ENCODE data around the gene MALSU1. TPM values are rescaled to one million over a fixed set of nuclear protein-coding genes. Genes with fewer than 3 reads are reported as not detected.

Gene MALSU1
- total RNA-seq, result 43.3 to 47.1 TPM (median 44.9 TPM) in 3 replicates

- no peaks in the 10 kb centered on the region for H3K27me3 Mint-ChIP-seq (ENCODE audit: low read depth)
- H3K4me1 Mint-ChIP-seq, result peaks cover 34% of the 10 kb centered on the region
- peak within 1 kb of the TSS; percentile 99 for H3K27ac Mint-ChIP-seq
- DNase-seq (ENCODE audit: low spot score in 2 of 2, unreplicated experiment in 2 of 2), result peak; percentile 88 to 95
- no peak for TF ChIP-seq CTCF (IDR thresholded peaks at IDR 0.05; ENCODE audit: unreplicated experiment)
- peaks cover 11% of the 10 kb centered on the region for H3K36me3 Mint-ChIP-seq
- no peaks in the 10 kb centered on the region for H3K9me3 Mint-ChIP-seq
- H3K4me3 Mint-ChIP-seq, result peak within 1 kb of the TSS; percentile 89
These were observed at the start of gene MALSU1 for GRCh38 chr7:23298885-23299769. TSS of gene MALSU1 (plus strand) at chr7:23299339. CDS start at chr7:23299353, 14 bp downstream.

DNA sequence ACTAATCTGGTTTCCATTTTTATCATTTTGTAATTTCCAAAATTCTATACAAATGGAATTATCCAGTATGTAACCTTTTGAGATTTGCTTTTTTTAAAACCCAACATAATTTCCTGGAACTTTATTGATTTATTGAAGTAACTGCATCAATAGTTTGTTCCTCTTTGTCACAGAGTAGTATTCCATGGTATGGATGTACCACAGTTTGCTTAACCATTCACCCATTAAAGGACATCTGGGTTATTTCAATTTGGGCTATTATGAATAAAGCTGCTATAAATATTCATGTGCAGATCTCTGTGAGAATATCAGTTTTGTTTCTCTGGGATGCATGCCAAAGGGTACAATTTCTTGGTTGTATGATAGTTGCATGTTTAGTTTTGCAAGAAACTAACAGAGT lies 49.7 kb upstream of the MALSU1 start:
- Mint-ChIP-seq H3K36me3 (no peaks in the 10 kb centered on the region), H3K27me3 (ENCODE audit: low read depth) (peaks cover 12% of the 10 kb centered on the region), H3K4me1 (peaks cover 11% of the 10 kb centered on the region), H3K9me3 (peaks cover 35% of the 10 kb centered on the region), H3K4me3 (no peak overlapping the region), H3K27ac (no peak overlapping the region)
- DNase-seq (ENCODE audit: low spot score in 2 of 2, unreplicated experiment in 2 of 2), result no peak
- TF ChIP-seq CTCF (IDR thresholded peaks at IDR 0.05; ENCODE audit: unreplicated experiment), result no peak

DNA sequence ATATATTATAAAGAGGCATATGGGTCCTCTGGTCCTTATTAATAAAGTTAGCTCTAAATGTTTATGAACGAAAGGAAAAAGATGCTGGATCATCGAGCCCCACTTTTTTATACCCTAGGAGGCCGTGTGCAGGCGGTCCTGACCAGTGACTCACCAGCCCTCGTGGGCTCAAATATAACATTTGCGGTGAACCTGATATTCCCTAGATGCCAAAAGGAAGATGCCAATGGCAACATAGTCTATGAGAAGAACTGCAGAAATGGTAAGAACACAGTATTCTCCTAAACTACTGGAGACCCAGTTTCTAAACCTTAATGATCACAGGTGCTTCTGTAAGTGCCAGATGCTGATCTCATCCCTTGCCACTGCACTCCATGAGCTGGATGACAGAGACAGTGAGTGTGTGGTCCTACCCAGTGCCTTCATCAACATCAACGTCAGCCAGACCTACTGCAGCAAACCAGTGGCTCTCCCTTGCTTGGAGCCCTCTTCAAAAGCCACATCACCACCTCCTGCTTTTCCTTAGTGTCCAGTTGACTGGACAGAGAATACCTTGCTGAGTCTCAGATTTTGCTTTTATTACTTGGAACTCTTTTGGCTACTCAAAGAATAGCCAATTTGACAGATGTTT lies 45.0 kb upstream of the MALSU1 start:
- H3K27ac Mint-ChIP-seq, result no peak overlapping the region
- H3K27me3 Mint-ChIP-seq (ENCODE audit: low read depth), result peaks cover 9% of the 10 kb centered on the region
- H3K4me3 Mint-ChIP-seq, result no peak overlapping the region
- no peaks in the 10 kb centered on the region for H3K36me3 Mint-ChIP-seq
- no peaks in the 10 kb centered on the region for H3K4me1 Mint-ChIP-seq
- TF ChIP-seq CTCF (IDR thresholded peaks at IDR 0.05; ENCODE audit: unreplicated experiment), result no peak
- peaks cover 33% of the 10 kb centered on the region for H3K9me3 Mint-ChIP-seq
- DNase-seq (ENCODE audit: low spot score in 2 of 2, unreplicated experiment in 2 of 2), result no peak

DNA sequence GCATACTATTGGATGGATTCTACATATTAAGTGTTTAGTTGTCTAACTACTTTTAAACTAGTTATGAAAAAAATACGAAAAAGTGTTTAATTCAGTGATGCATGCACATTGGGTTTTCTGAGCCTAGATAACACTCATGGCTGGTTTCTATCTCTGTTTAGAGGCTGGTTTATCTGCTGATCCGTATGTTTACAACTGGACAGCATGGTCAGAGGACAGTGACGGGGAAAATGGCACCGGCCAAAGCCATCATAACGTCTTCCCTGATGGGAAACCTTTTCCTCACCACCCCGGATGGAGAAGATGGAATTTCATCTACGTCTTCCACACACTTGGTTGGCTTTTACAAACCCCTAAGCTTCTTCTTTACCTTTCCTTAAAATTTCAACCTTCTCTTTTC lies 42.4 kb upstream of the MALSU1 start:
- DNase-seq (ENCODE audit: low spot score in 2 of 2, unreplicated experiment in 2 of 2), result no peak
- H3K27me3 Mint-ChIP-seq (ENCODE audit: low read depth), result peaks cover 6% of the 10 kb centered on the region
- no peaks in the 10 kb centered on the region for H3K36me3 Mint-ChIP-seq
- H3K4me3 Mint-ChIP-seq, result no peak overlapping the region
- H3K27ac Mint-ChIP-seq, result no peak overlapping the region
- H3K9me3 Mint-ChIP-seq, result peaks cover 10% of the 10 kb centered on the region
- TF ChIP-seq CTCF (IDR thresholded peaks at IDR 0.05; ENCODE audit: unreplicated experiment), result no peak
- no peaks in the 10 kb centered on the region for H3K4me1 Mint-ChIP-seq

DNA sequence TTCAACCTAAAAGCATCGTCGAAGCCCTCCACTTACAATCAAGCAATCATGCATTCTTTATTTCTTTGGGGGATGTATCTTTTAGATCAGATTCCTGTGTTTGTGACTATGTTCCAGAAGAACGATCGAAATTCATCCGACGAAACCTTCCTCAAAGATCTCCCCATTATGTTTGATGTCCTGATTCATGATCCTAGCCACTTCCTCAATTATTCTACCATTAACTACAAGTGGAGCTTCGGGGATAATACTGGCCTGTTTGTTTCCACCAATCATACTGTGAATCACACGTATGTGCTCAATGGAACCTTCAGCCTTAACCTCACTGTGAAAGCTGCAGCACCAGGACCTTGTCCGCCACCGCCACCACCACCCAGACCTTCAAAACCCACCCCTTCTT lies 38.8 kb upstream of the MALSU1 start:
- Mint-ChIP-seq H3K36me3 (no peaks in the 10 kb centered on the region), H3K27me3 (ENCODE audit: low read depth) (peaks cover 2% of the 10 kb centered on the region), H3K27ac (no peak overlapping the region), H3K4me3 (no peak overlapping the region), H3K9me3 (no peaks in the 10 kb centered on the region), H3K4me1 (no peaks in the 10 kb centered on the region)
- no peak for TF ChIP-seq CTCF (IDR thresholded peaks at IDR 0.05; ENCODE audit: unreplicated experiment)
- no peak for DNase-seq (ENCODE audit: low spot score in 2 of 2, unreplicated experiment in 2 of 2)

Data from mesothelial cell of epicardium (in vitro differentiated cells).